Tibial nerve (tissue), 4 donors: Measurements from ENCODE around the gene GSG1L. TPM values are rescaled to one million over a fixed set of nuclear protein-coding genes. Genes with fewer than 3 reads are reported as not detected.

ENCODE experiments used
- DNase-seq, 2 donors: peaks; one replicate each; pipeline ENCODE4 v3.0.0-alpha.2; 2019; ENCODE audit warnings: low spot score in 2 of 2
- H3K27ac ChIP-seq, 4 donors: fragments of 200-600 bp; sonication (generic) in 3 of 4; one replicate each; pipeline ENCODE4 v1.5.1; 2017 to 2019; ENCODE audit warnings: mild to moderate bottlenecking in 1 of 4
- H3K27me3 ChIP-seq, 2 donors: fragments of 200-600 bp; sonication (generic) in 1 of 2; one replicate each; pipeline versions ENCODE4 v1.5.1 to v1.6.0; 2017 to 2019
- H3K36me3 ChIP-seq, 3 donors: fragments of 200-600 bp; sonication (generic); one replicate each; pipeline ENCODE4 v1.5.1; 2018 to 2019
- H3K4me1 ChIP-seq, 4 donors: fragments of 200-600 bp; sonication (generic) in 3 of 4; one replicate each; pipeline ENCODE4 v1.5.1; 2017 to 2019
- H3K4me3 ChIP-seq, 4 donors: fragments of 200-600 bp; sonication (generic) in 3 of 4; one replicate each; pipeline ENCODE4 v1.5.1; 2017 to 2019; ENCODE audit warnings: mild to moderate bottlenecking in 1 of 4, moderate library complexity in 1 of 4
- H3K9me3 ChIP-seq, 4 donors: fragments of 200-600 bp; sonication (generic) in 3 of 4; one replicate each; pipeline ENCODE4 v1.5.1; 2017 to 2019
- EP300 ChIP-seq, 2 donors: sonication (generic); formaldehyde crosslinking; IDR thresholded peaks; one replicate each; pipeline ENCODE4 v1.6.1; 2017; ENCODE audit warnings: antibody characterized with exemption in 2 of 2, mild to moderate bottlenecking in 1 of 2
- POLR2A ChIP-seq, 2 donors: fragments of 450-650 bp; IDR thresholded peaks; one replicate each; pipeline ENCODE4 v1.6.1; 2017; ENCODE audit warnings: antibody characterized with exemption in 2 of 2, mild to moderate bottlenecking in 2 of 2, moderate library complexity in 2 of 2
- WGBS, 2 donors: methylation state at CpG; one replicate each; pipeline ENCODE4 v1.1.5; 2018; 5-methylcytosine and 5-hydroxymethylcytosine counted together
- total RNA-seq, 4 donors: library from RNA; depleted of rRNA; stranded (reverse); fragments of >200 nt; gene quantifications; one replicate each; pipeline ENCODE4 v1.1.0, GENCODE V29; 2016
- TF ChIP-seq, protein P1 (sequence below), 5 experiments: fragments of 200-600 bp in 3 of 5; fragments of 450-650 bp in 2 of 5; sonication (generic) in 3 of 5; IDR thresholded peaks; one replicate each; pipeline ENCODE4 v1.5.1; 2016 to 2019; ENCODE audit warnings: antibody characterized with exemption in 5 of 5, mild to moderate bottlenecking in 3 of 5, moderate library complexity in 2 of 5

The GSG1L gene
- total RNA-seq, 4 donors from 2014 or later = not detected

DNA sequence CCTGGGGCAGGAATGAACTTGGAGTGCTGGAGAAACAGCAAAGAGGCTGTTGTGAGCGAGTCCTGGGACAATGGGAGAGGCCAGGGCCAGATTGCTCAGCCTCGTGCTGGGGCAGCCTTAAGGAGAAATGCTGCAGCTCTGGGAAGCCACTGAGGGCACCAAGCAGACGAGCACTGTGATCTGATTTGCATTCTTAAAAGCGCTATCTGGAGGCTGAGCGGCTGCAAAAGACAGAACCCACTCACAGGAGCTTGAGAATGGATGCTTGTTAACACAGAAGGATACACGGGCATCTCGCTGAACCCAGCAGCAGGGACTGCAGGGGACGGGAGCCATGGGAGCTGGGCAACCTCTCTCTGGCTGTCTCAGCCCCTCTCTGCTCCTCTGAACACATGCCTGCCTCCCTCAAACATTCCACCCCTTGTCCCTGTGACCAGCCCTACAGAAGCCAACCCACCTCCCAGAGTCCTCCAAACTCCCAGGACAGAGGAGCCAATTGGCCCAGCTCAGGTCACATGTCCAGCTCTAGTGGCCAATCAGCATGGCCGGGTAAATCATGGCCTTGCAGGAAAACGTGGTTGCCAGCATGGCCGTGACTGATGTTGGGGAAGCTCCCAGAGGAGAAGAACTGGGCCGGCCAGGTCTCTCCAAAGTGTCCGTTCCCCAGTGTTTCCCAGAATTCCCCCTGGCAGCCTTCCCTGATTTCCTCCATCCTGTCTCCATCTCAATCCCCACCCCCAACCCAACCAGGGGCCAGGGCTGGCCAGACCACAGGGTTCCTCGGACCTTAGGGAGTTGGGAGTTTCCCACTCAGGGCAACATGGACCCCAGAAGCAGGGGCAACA is 60.3 kb downstream of the GSG1L start:
- no peak overlapping the region for H3K27ac ChIP-seq
- DNase-seq = no peak
- no peaks in the 10 kb centered on the region for H3K36me3 ChIP-seq
- no peaks in the 10 kb centered on the region for H3K9me3 ChIP-seq
- no peak overlapping the region for H3K4me3 ChIP-seq
- H3K27me3 ChIP-seq = no peaks in the 10 kb centered on the region
- 54 to 64% methylated on average over 12 of the region's 14 CpGs for WGBS, 2 donors
- H3K4me1 ChIP-seq = peaks cover 0 to 5% (median 0%) of the 10 kb centered on the region in 4 donors
- TF ChIP-seq POLR2A (IDR thresholded peaks at IDR 0.05) = no peak
- no peak for TF ChIP-seq EP300 (IDR thresholded peaks at IDR 0.05)
- TF ChIP-seq, protein P1, sequence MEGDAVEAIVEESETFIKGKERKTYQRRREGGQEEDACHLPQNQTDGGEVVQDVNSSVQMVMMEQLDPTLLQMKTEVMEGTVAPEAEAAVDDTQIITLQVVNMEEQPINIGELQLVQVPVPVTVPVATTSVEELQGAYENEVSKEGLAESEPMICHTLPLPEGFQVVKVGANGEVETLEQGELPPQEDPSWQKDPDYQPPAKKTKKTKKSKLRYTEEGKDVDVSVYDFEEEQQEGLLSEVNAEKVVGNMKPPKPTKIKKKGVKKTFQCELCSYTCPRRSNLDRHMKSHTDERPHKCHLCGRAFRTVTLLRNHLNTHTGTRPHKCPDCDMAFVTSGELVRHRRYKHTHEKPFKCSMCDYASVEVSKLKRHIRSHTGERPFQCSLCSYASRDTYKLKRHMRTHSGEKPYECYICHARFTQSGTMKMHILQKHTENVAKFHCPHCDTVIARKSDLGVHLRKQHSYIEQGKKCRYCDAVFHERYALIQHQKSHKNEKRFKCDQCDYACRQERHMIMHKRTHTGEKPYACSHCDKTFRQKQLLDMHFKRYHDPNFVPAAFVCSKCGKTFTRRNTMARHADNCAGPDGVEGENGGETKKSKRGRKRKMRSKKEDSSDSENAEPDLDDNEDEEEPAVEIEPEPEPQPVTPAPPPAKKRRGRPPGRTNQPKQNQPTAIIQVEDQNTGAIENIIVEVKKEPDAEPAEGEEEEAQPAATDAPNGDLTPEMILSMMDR (IDR thresholded peaks at IDR 0.05) = no peak

DNA sequence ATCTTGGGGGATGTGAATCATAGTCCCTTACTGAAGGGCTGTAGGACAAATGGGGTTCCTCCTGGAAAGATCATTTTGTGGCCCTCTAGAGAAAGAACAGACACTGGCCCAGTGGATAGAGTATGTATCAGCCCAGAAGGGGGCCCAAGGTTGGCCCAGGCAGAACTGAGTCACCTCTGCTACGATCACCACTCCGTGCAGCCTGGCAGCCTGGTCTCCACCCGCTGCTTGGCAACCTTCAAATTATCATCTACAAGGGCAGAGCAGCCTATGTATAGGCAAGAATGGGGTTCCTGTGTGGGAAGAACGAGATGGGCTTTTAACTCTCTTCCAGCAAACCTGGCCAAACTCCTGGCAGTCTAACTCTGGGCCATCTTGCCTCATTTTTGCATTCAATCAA is 61.9 kb downstream of the GSG1L start:
- Histone ChIP-seq H3K4me3 (no peak overlapping the region), H3K4me1 (peaks cover 0 to 5% (median 0%) of the 10 kb centered on the region in 4 donors), H3K9me3 (no peaks in the 10 kb centered on the region), H3K27ac (no peak overlapping the region), H3K36me3 (no peaks in the 10 kb centered on the region), H3K27me3 (no peaks in the 10 kb centered on the region)
- 77 to 86% methylated on average over 4 of the region's 4 CpGs for WGBS, 2 donors
- no peak for DNase-seq
- TF ChIP-seq EP300 (IDR thresholded peaks at IDR 0.05) = no peak
- TF ChIP-seq POLR2A (IDR thresholded peaks at IDR 0.05) = no peak
- TF ChIP-seq, protein P1 (IDR thresholded peaks at IDR 0.05) = no peak

DNA sequence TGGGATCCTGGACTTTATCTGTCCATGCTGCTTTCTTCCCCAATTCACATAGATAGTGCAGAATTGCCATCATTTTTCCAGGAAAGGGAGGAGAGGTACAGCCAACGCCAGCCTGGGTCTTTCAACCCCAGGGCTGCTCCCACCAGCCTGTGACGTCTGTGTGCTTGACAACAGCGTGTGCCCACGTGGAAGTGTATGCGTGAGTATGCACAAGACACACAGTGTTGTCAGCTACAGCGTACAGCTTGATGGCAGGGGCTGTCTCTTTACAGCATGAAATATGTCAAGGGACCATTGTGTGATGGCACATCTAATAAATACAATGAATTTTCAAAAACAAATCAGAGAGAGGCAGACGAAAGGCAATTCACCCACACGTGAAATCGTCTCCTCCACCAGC is 62.3 kb downstream of the GSG1L start:
- H3K27ac ChIP-seq = no peak overlapping the region
- H3K9me3 ChIP-seq = no peaks in the 10 kb centered on the region
- H3K4me3 ChIP-seq = no peak overlapping the region
- H3K27me3 ChIP-seq = no peaks in the 10 kb centered on the region
- WGBS, 2 donors = 55 to 59% methylated on average over 9 of the region's 9 CpGs
- DNase-seq = no peak
- H3K36me3 ChIP-seq = no peaks in the 10 kb centered on the region
- TF ChIP-seq, protein P1 (IDR thresholded peaks at IDR 0.05) = no peak
- TF ChIP-seq EP300 (IDR thresholded peaks at IDR 0.05) (no peak), POLR2A (IDR thresholded peaks at IDR 0.05) (no peak)
- H3K4me1 ChIP-seq = peaks cover 0 to 5% (median 0%) of the 10 kb centered on the region in 4 donors

DNA sequence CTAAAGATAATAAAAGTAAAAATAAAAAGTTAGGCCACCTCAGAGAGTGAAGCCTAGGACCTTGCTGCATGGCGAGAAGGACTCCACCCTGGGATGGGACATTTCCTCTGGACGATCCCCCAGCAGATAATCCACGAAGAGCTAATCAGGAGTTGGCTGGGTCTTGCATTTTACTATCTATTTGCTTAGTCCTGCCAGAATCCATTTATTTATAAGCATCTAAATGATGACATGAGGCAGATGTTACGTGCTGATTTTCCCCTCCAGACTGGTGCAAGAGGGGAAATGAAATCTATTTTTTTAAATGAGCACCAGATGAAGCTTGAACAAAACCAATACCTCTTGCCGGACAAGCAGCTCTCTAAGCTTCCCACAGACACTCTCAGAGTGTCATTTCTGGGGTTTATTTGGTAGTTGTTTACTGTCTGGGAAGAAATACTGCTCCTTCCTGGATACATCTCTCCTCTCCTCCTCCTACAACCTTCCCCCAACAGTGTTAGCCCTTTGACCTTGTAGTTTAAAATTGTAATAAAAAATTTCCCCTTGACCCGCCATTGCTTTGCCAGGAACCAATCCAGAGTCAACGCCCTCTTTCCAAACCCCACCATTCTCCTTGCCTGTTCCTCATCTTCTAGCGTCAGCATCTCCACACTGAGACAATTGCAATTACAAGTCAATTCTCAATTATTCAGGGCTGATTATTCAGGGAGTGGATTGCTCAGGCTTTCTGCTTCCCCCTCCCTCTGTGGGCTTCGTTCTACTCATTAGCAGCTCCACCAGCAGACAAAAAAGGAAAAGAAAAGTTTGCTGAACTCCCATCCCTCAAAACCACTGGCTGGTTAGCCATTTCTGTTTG is 63.0 kb downstream of the GSG1L start:
- H3K36me3 ChIP-seq = no peaks in the 10 kb centered on the region
- 41 to 45% methylated on average over 9 of the region's 9 CpGs for WGBS, 2 donors
- no peaks in the 10 kb centered on the region for H3K9me3 ChIP-seq
- peaks cover 0 to 5% (median 0%) of the 10 kb centered on the region in 4 donors for H3K4me1 ChIP-seq
- H3K27me3 ChIP-seq = no peaks in the 10 kb centered on the region
- DNase-seq = no peak
- H3K27ac ChIP-seq = no peak overlapping the region
- TF ChIP-seq, protein P1 (IDR thresholded peaks at IDR 0.05) = no peak
- TF ChIP-seq EP300 (IDR thresholded peaks at IDR 0.05) (no peak), POLR2A (IDR thresholded peaks at IDR 0.05) (no peak)
- no peak overlapping the region for H3K4me3 ChIP-seq

DNA sequence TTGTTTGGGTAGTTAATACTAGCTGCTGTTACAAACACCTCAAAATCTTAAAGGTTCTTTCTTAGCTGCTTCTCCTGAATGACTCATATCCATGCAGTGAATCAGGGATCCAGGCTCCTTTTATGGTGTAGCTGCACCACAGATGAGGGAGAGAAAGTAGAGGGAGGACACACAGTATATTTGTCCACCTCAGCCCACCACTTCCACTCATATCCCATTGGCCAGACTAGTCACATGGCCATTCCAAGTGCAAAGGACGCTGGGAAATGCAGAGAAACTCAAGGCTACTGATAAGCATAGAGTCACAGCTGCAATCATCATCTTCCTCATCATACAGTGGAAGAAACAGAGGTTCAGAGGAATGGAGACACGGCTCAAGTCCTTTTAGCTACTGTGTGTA is 63.8 kb downstream of the GSG1L start:
- WGBS, 2 donors = 67 to 80% methylated on average over 2 of the region's 2 CpGs
- Histone ChIP-seq H3K9me3 (no peaks in the 10 kb centered on the region), H3K36me3 (no peaks in the 10 kb centered on the region), H3K4me3 (no peak overlapping the region), H3K27ac (no peak overlapping the region), H3K27me3 (no peaks in the 10 kb centered on the region), H3K4me1 (peaks cover 0 to 5% (median 0%) of the 10 kb centered on the region in 4 donors)
- no peak for TF ChIP-seq EP300 (IDR thresholded peaks at IDR 0.05)
- TF ChIP-seq, protein P1 (IDR thresholded peaks at IDR 0.05) = no peak
- TF ChIP-seq POLR2A (IDR thresholded peaks at IDR 0.05) = no peak
- no peak for DNase-seq
